Peyer's patch (tissue), 4 donors: ENCODE data around the gene SUSD4. TPM values are rescaled to one million over a fixed set of nuclear protein-coding genes. Genes with fewer than 3 reads are reported as not detected.
"Not testable (repeated sequence)": the region's sequence is repeated elsewhere in the genome, so short reads cannot be mapped to it uniquely, and the experiment has no call there.

Source experiments
- DNase-seq, 3 donors: peaks; one replicate each; pipeline ENCODE4 v3.0.0-alpha.2; 2017 to 2019
- H3K27ac ChIP-seq, 4 donors: fragments of 200-600 bp; sonication (generic); one replicate each; pipeline ENCODE4 v1.5.1; 2016 to 2019
- H3K27me3 ChIP-seq, 2 donors: fragments of 200-600 bp; sonication (generic); one replicate each; pipeline ENCODE4 v1.5.1; 2019
- H3K36me3 ChIP-seq, 3 donors: fragments of 200-600 bp; sonication (generic); one replicate each; pipeline ENCODE4 v1.5.1; 2016 to 2019
- H3K4me1 ChIP-seq, 4 donors: fragments of 200-600 bp; sonication (generic); one replicate each; pipeline ENCODE4 v1.5.1; 2016 to 2019
- H3K4me3 ChIP-seq, 4 donors: fragments of 200-600 bp; sonication (generic); 1 replicate in 3 of 4; 2 replicates in 1 of 4; pipeline ENCODE4 v1.5.1; 2016 to 2019; ENCODE audit warnings: mild to moderate bottlenecking in 1 of 4
- H3K9me3 ChIP-seq, 4 donors: fragments of 200-600 bp; sonication (generic); one replicate each; pipeline ENCODE4 v1.5.1; 2016 to 2019; ENCODE audit warnings: mild to moderate bottlenecking in 1 of 4
- POLR2A ChIP-seq, 2 donors: fragments of 450-650 bp; IDR thresholded peaks; one replicate each; pipeline ENCODE4 v1.5.1; 2017; ENCODE audit warnings: antibody characterized with exemption in 2 of 2, mild to moderate bottlenecking in 2 of 2, moderate library complexity in 2 of 2
- total RNA-seq, 4 donors: library from RNA; depleted of rRNA; stranded (reverse); fragments of >200 nt; gene quantifications; one replicate each; pipeline ENCODE4 v1.1.0, GENCODE V29; 2016
- TF ChIP-seq, protein P1 (sequence below), 6 experiments: fragments of 450-650 bp in 4 of 6; fragments of 200-600 bp in 2 of 6; sonication (generic) in 1 of 6; IDR thresholded peaks; one replicate each; pipeline ENCODE4 v1.5.1; 2017 to 2019; ENCODE audit warnings: antibody characterized with exemption in 6 of 6, mild to moderate bottlenecking in 3 of 6, moderate library complexity in 1 of 6

Gene SUSD4
- total RNA-seq, 4 donors from 2014 or later, result 0.54 TPM; not detected in 3

- Histone ChIP-seq H3K27ac (no peak overlapping the region), H3K9me3 (no peaks in the 10 kb centered on the region), H3K27me3 (no peaks in the 10 kb centered on the region), H3K4me3 (no peak overlapping the region), H3K4me1 (no peaks in the 10 kb centered on the region), H3K36me3 (no peaks in the 10 kb centered on the region)
- DNase-seq, result no peak
- TF ChIP-seq, protein P1, sequence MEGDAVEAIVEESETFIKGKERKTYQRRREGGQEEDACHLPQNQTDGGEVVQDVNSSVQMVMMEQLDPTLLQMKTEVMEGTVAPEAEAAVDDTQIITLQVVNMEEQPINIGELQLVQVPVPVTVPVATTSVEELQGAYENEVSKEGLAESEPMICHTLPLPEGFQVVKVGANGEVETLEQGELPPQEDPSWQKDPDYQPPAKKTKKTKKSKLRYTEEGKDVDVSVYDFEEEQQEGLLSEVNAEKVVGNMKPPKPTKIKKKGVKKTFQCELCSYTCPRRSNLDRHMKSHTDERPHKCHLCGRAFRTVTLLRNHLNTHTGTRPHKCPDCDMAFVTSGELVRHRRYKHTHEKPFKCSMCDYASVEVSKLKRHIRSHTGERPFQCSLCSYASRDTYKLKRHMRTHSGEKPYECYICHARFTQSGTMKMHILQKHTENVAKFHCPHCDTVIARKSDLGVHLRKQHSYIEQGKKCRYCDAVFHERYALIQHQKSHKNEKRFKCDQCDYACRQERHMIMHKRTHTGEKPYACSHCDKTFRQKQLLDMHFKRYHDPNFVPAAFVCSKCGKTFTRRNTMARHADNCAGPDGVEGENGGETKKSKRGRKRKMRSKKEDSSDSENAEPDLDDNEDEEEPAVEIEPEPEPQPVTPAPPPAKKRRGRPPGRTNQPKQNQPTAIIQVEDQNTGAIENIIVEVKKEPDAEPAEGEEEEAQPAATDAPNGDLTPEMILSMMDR (IDR thresholded peaks at IDR 0.05), result no peak
- no peak for TF ChIP-seq POLR2A (IDR thresholded peaks at IDR 0.05)
These were observed 74.4 kb downstream of the SUSD4 start for GRCh38 chr1:223289621-223290020.

GRCh38 chr1:223288826-223289225 lies 75.2 kb downstream of the SUSD4 start:
- H3K4me3 ChIP-seq, result no peak overlapping the region
- no peaks in the 10 kb centered on the region for H3K9me3 ChIP-seq
- no peaks in the 10 kb centered on the region for H3K4me1 ChIP-seq
- H3K27me3 ChIP-seq, result no peaks in the 10 kb centered on the region
- no peak overlapping the region for H3K27ac ChIP-seq
- DNase-seq, result no peak
- H3K36me3 ChIP-seq, result no peaks in the 10 kb centered on the region
- TF ChIP-seq POLR2A (IDR thresholded peaks at IDR 0.05), result no peak
- TF ChIP-seq, protein P1 (IDR thresholded peaks at IDR 0.05), result no peak

GRCh38 chr1:223285452-223285851 lies 78.5 kb downstream of the SUSD4 start:
- no peaks in the 10 kb centered on the region for H3K36me3 ChIP-seq
- no peak for DNase-seq
- TF ChIP-seq POLR2A (IDR thresholded peaks at IDR 0.05), result no peak
- TF ChIP-seq, protein P1 (IDR thresholded peaks at IDR 0.05), result no peak
- H3K27ac ChIP-seq, result no peak overlapping the region
- no peaks in the 10 kb centered on the region for H3K4me1 ChIP-seq
- no peaks in the 10 kb centered on the region for H3K27me3 ChIP-seq
- no peaks in the 10 kb centered on the region for H3K9me3 ChIP-seq
- no peak overlapping the region for H3K4me3 ChIP-seq

- not testable (repeated sequence) for H3K27me3 ChIP-seq, H3K4me3 ChIP-seq, H3K36me3 ChIP-seq, H3K27ac ChIP-seq, H3K9me3 ChIP-seq, DNase-seq, H3K4me1 ChIP-seq
These were observed 80.3 kb downstream of the SUSD4 start for GRCh38 chr1:223283697-223284096.

GRCh38 chr1:223278311-223278710 lies 85.7 kb downstream of the SUSD4 start:
- not testable (repeated sequence) for H3K9me3 ChIP-seq, H3K36me3 ChIP-seq, H3K4me3 ChIP-seq, H3K27ac ChIP-seq, DNase-seq, H3K4me1 ChIP-seq, H3K27me3 ChIP-seq

GRCh38 chr1:223276029-223276428 lies 87.9 kb downstream of the SUSD4 start:
- no peaks in the 10 kb centered on the region for H3K27me3 ChIP-seq
- H3K36me3 ChIP-seq, result no peaks in the 10 kb centered on the region
- H3K9me3 ChIP-seq, result no peaks in the 10 kb centered on the region
- no peak overlapping the region for H3K27ac ChIP-seq
- TF ChIP-seq, protein P1 (IDR thresholded peaks at IDR 0.05), result no peak
- TF ChIP-seq POLR2A (IDR thresholded peaks at IDR 0.05), result no peak
- H3K4me1 ChIP-seq, result no peaks in the 10 kb centered on the region
- H3K4me3 ChIP-seq, result no peak overlapping the region
- no peak for DNase-seq

- DNase-seq, result no peak
- no peaks in the 10 kb centered on the region for H3K9me3 ChIP-seq
- H3K36me3 ChIP-seq, result no peaks in the 10 kb centered on the region
- no peak overlapping the region for H3K4me3 ChIP-seq
- H3K4me1 ChIP-seq, result no peaks in the 10 kb centered on the region
- H3K27me3 ChIP-seq, result no peaks in the 10 kb centered on the region
- H3K27ac ChIP-seq, result no peak overlapping the region
- TF ChIP-seq, protein P1 (IDR thresholded peaks at IDR 0.05), result no peak
- TF ChIP-seq POLR2A (IDR thresholded peaks at IDR 0.05), result no peak
These were observed 90.5 kb downstream of the SUSD4 start for GRCh38 chr1:223273511-223273910.
